Peyer's patch (tissue), 4 donors: Measurements from ENCODE around the gene PLSCR1. TPM values are rescaled to one million over a fixed set of nuclear protein-coding genes. Genes with fewer than 3 reads are reported as not detected.
A peak's percentile ranks its signal among the peaks of the same experiment; 100 is the strongest.

Experiments
- DNase-seq, 3 donors: peaks; one replicate each; pipeline ENCODE4 v3.0.0-alpha.2; 2017 to 2019
- H3K27ac ChIP-seq, 4 donors: fragments of 200-600 bp; sonication (generic); one replicate each; pipeline ENCODE4 v1.5.1; 2016 to 2019
- H3K27me3 ChIP-seq, 2 donors: fragments of 200-600 bp; sonication (generic); one replicate each; pipeline ENCODE4 v1.5.1; 2019
- H3K36me3 ChIP-seq, 3 donors: fragments of 200-600 bp; sonication (generic); one replicate each; pipeline ENCODE4 v1.5.1; 2016 to 2019
- H3K4me1 ChIP-seq, 4 donors: fragments of 200-600 bp; sonication (generic); one replicate each; pipeline ENCODE4 v1.5.1; 2016 to 2019
- H3K4me3 ChIP-seq, 4 donors: fragments of 200-600 bp; sonication (generic); 1 replicate in 3 of 4; 2 replicates in 1 of 4; pipeline ENCODE4 v1.5.1; 2016 to 2019; ENCODE audit warnings: mild to moderate bottlenecking in 1 of 4
- H3K9me3 ChIP-seq, 4 donors: fragments of 200-600 bp; sonication (generic); one replicate each; pipeline ENCODE4 v1.5.1; 2016 to 2019; ENCODE audit warnings: mild to moderate bottlenecking in 1 of 4
- CTCF ChIP-seq, 6 experiments: fragments of 450-650 bp in 4 of 6; fragments of 200-600 bp in 2 of 6; sonication (generic) in 1 of 6; IDR thresholded peaks; one replicate each; pipeline ENCODE4 v1.5.1; 2017 to 2019; ENCODE audit warnings: antibody characterized with exemption in 6 of 6, mild to moderate bottlenecking in 3 of 6, moderate library complexity in 1 of 6
- POLR2A ChIP-seq, 2 donors: fragments of 450-650 bp; IDR thresholded peaks; one replicate each; pipeline ENCODE4 v1.5.1; 2017; ENCODE audit warnings: antibody characterized with exemption in 2 of 2, mild to moderate bottlenecking in 2 of 2, moderate library complexity in 2 of 2
- total RNA-seq, 4 donors: library from RNA; depleted of rRNA; stranded (reverse); fragments of >200 nt; gene quantifications; one replicate each; pipeline ENCODE4 v1.1.0, GENCODE V29; 2016

The PLSCR1 gene
- total RNA-seq, 4 donors from 2014 or later = 80.7 to 93.2 (median 86.6) TPM

- no peak for DNase-seq
- no peaks in the 10 kb centered on the region for H3K9me3 ChIP-seq
- H3K4me1 ChIP-seq = no peaks in the 10 kb centered on the region
- H3K4me3 ChIP-seq = no peak overlapping the region
- H3K27ac ChIP-seq = no peak overlapping the region
- TF ChIP-seq CTCF (IDR thresholded peaks at IDR 0.05) = no peak
- no peaks in the 10 kb centered on the region for H3K27me3 ChIP-seq
- no peaks in the 10 kb centered on the region for H3K36me3 ChIP-seq
These were observed 70.7 kb downstream of the PLSCR1 start for GRCh38 chr3:146473726-146474125.

GRCh38 chr3:146472611-146473010 lies 71.8 kb downstream of the PLSCR1 start:
- no peak overlapping the region for H3K4me3 ChIP-seq
- H3K27ac ChIP-seq = no peak overlapping the region
- H3K9me3 ChIP-seq = no peaks in the 10 kb centered on the region
- no peaks in the 10 kb centered on the region for H3K27me3 ChIP-seq
- no peak for DNase-seq
- TF ChIP-seq POLR2A (IDR thresholded peaks at IDR 0.05) = no peak
- no peak for TF ChIP-seq CTCF (IDR thresholded peaks at IDR 0.05)
- H3K4me1 ChIP-seq = no peaks in the 10 kb centered on the region
- H3K36me3 ChIP-seq = no peaks in the 10 kb centered on the region

GRCh38 chr3:146471012-146471411 lies 73.4 kb downstream of the PLSCR1 start:
- Histone ChIP-seq H3K27me3 (no peaks in the 10 kb centered on the region), H3K4me1 (no peaks in the 10 kb centered on the region), H3K9me3 (no peaks in the 10 kb centered on the region), H3K4me3 (no peak overlapping the region), H3K27ac (no peak overlapping the region), H3K36me3 (no peaks in the 10 kb centered on the region)
- TF ChIP-seq CTCF (IDR thresholded peaks at IDR 0.05) (no peak), POLR2A (IDR thresholded peaks at IDR 0.05) (no peak)
- DNase-seq = no peak

GRCh38 chr3:146470425-146470990 lies 73.9 kb downstream of the PLSCR1 start:
- Histone ChIP-seq H3K9me3 (no peaks in the 10 kb centered on the region), H3K4me3 (peak overlapping the region in 2 of 4 donors; percentile 60 to 63), H3K36me3 (no peaks in the 10 kb centered on the region), H3K27ac (no peak overlapping the region), H3K27me3 (no peaks in the 10 kb centered on the region), H3K4me1 (no peaks in the 10 kb centered on the region)
- DNase-seq = no peak
- TF ChIP-seq CTCF (IDR thresholded peaks at IDR 0.05) = no peak
- no peak for TF ChIP-seq POLR2A (IDR thresholded peaks at IDR 0.05)

DNA sequence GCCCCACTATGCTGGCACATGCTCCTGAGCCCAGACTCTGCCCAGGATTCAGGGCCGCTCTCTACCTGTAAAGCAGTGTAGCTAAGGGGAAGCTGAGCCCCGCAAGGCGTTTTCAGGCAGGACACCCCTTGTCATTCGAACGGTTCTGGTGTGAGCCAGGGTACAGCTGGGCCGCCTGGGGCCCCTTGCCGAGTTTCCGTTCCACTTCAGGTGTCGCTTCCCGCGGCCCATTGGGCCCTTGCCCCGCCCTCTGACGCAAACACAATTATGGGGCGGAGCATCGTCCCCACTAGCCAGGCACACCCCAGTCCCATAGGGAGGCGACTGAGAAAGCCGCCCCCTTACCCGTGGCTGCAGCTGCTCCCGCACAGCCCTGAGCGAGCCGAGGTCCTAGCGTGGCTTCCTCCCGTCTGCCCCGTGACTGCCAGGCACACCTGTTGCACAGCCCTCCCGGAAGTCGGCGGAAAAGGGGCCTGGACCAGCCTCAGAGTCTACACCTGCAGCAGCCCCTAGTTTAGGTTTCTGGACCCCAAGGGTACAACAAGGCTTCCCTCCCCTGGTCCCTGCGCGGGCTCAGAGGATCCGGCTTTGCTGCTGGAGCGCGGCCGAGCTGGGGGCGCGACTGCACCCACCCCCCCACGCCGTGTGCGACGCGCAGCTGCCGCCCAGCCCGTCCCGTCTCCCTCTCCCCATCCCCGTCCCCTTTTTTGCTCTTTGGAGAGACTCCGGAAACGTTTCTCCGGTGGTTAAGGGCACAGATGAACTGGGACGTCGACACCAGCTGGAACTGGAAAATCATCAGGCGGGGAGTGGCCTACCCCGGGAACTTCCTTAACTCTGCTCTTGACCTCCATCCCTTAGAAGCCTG lies 75.0 kb downstream of the PLSCR1 start, which contains the start of gene PLSCR2:
Gene PLSCR2, minus strand, starts transcription at position 412 of the 868 bp plus-strand sequence. CDS start 9,657 bp downstream, outside the sequence.
- TF ChIP-seq CTCF (IDR thresholded peaks at IDR 0.05) = no peak
- TF ChIP-seq POLR2A (IDR thresholded peaks at IDR 0.05) = peak; percentile 66 to 78
- Histone ChIP-seq H3K4me1 (no peaks in the 10 kb centered on the region), H3K27ac (peak within 1 kb of the TSS; percentile 67 to 86 (median 72)), H3K27me3 (no peaks in the 10 kb centered on the region), H3K9me3 (no peaks in the 10 kb centered on the region), H3K4me3 (peak within 1 kb of the TSS; percentile 52 to 63 (median 59)), H3K36me3 (no peaks in the 10 kb centered on the region)
- DNase-seq = peak; percentile 80 to 95 (median 86)
